Tibial artery (tissue), 4 donors: ENCODE data around the gene FAM177B.
"Not testable (repeated sequence)": the region's sequence is repeated elsewhere in the genome, so short reads cannot be mapped to it uniquely, and the experiment has no call there.

Experiments
- DNase-seq, 2 donors: peaks; one replicate each; pipeline ENCODE4 v3.0.0-alpha.2; 2019
- H3K27ac ChIP-seq, 2 donors: fragments of 200-600 bp; sonication (generic) in 1 of 2; 1 replicate in 1 of 2; 2 replicates in 1 of 2; pipeline ENCODE4 v1.5.1; 2018 to 2019; ENCODE audit warnings: mild to moderate bottlenecking in 1 of 2
- H3K27me3 ChIP-seq, 2 donors: fragments of 200-600 bp; sonication (generic) in 1 of 2; one replicate each; pipeline versions ENCODE4 v1.5.1 to v1.6.0; 2016 to 2019
- H3K36me3 ChIP-seq, 3 donors: fragments of 200-600 bp; sonication (generic) in 2 of 3; one replicate each; pipeline ENCODE4 v1.5.1; 2016 to 2019; ENCODE audit warnings: mild to moderate bottlenecking in 2 of 3
- H3K4me1 ChIP-seq, 4 donors: fragments of 200-600 bp; sonication (generic) in 2 of 4; 1 replicate in 3 of 4; 2 replicates in 1 of 4; pipeline ENCODE4 v1.5.1; 2016 to 2019
- H3K4me3 ChIP-seq, 2 donors: fragments of 200-600 bp; sonication (generic) in 1 of 2; 1 replicate in 1 of 2; 2 replicates in 1 of 2; pipeline ENCODE4 v1.5.1; 2018 to 2019; ENCODE audit warnings: mild to moderate bottlenecking in 2 of 2
- H3K9me3 ChIP-seq, 3 donors: fragments of 200-600 bp; sonication (generic) in 1 of 3; one replicate each; pipeline ENCODE4 v1.5.1; 2016 to 2019
- CTCF ChIP-seq, 2 experiments: fragments of 200-600 bp in 1 of 2; fragments of 450-650 bp in 1 of 2; IDR thresholded peaks; one replicate each; pipeline ENCODE4 v1.5.1; 2017 to 2019; ENCODE audit warnings: antibody characterized with exemption in 2 of 2, mild to moderate bottlenecking in 1 of 2, moderate library complexity in 1 of 2
- intact Hi-C: fragments of 100-400 bp; cut with DNase I; formaldehyde crosslinking; loops from one replicate; pipeline ENCODE4 v1.15.0; 2023; ENCODE audit warnings: low total_unique reads

The FAM177B gene

DNA sequence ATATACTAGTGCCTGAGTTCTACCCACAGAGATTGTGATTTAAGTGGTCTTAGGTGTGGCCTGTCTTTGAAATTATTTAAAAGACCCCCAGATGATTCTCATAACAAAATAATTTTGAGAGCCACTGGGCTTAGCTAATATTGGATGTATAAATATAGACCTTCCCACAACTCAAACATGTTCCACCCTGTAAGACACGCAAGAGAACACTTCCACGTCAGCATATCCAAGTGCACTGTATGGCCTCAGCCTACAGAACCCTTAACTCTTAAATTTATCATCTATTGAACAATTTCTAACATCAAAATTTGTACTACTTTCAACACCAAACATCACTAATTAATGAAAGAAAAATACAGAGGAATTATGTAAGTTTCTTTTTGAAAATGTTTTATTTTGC is 2.5 kb downstream of the FAM177B start:
- DNase-seq, result no peak
- intact Hi-C loops, result loop anchor here (5.0 to 10.0 kb wide), 2 partner anchors 85 to 343 kb away; no protein-coding TSS in a partner anchor
- no peaks in the 10 kb centered on the region for H3K4me1 ChIP-seq
- no peak overlapping the region for H3K4me3 ChIP-seq
- TF ChIP-seq CTCF (IDR thresholded peaks at IDR 0.05), result no peak
- H3K36me3 ChIP-seq, result peaks cover 15 to 21% (median 18%) of the 10 kb centered on the region in 3 donors
- H3K9me3 ChIP-seq, result no peaks in the 10 kb centered on the region
- no peak overlapping the region for H3K27ac ChIP-seq
- H3K27me3 ChIP-seq, result no peaks in the 10 kb centered on the region

- no peak overlapping the region for H3K4me3 ChIP-seq
- no peaks in the 10 kb centered on the region for H3K4me1 ChIP-seq
- H3K9me3 ChIP-seq, result no peaks in the 10 kb centered on the region
- TF ChIP-seq CTCF (IDR thresholded peaks at IDR 0.05), result no peak
- H3K27me3 ChIP-seq, result no peaks in the 10 kb centered on the region
- intact Hi-C loops, result loop anchor here (5.0 to 10.0 kb wide), 2 partner anchors 85 to 342 kb away; no protein-coding TSS in a partner anchor
- H3K36me3 ChIP-seq, result peaks cover 13 to 16% (median 15%) of the 10 kb centered on the region in 3 donors
- no peak for DNase-seq
- H3K27ac ChIP-seq, result no peak overlapping the region
Observed at GRCh38 chr1:222739929-222740328, 2.9 kb downstream of the FAM177B start.

DNA sequence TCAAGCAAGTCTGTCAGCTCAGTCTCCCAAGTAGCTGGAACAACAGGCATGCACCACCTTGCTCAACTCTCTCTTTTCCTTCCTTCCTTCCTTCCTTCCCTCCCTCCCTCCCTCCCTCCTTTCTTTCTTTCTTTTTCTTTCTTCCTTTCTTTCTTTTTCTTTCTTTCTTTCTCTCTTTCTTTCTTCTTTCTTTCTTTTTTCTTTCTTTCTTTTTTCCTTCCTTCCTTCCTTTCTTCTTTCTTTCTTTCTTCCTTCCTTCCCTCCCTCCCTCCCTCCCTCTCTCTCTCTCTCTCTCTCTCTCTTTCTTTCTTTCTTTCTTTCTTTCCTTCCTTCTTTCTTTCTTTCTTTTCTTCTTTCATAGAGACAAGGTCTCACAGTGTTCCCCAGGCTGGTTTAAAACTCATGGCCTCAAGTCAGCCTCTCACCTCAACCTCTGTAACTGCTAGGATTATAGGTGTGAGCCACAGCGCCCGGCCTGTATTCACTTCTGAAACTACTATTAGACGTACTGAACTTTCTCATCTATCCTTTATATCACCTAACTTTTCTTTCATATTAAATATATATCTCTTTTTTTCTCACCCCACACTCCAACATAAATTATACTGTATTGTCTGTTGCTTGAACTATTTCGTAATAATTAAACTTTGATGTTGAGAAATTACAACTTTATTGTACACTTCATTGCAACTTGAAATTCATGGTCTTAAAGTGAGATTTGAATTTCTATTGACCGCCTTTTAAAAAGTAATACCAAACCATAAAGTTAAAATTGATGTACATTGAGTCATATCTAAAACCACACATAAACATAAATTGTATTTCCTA is 4.8 kb downstream of the FAM177B start:
- H3K4me3 ChIP-seq, DNase-seq, intact Hi-C loops, H3K9me3 ChIP-seq, H3K27ac ChIP-seq, H3K27me3 ChIP-seq, H3K36me3 ChIP-seq, H3K4me1 ChIP-seq: not testable (repeated sequence)

- no peak for DNase-seq
- H3K27me3 ChIP-seq, result no peaks in the 10 kb centered on the region
- no peaks in the 10 kb centered on the region for H3K4me1 ChIP-seq
- no peak for TF ChIP-seq CTCF (IDR thresholded peaks at IDR 0.05)
- intact Hi-C loops, result no loop called here
- no peaks in the 10 kb centered on the region for H3K9me3 ChIP-seq
- no peak overlapping the region for H3K27ac ChIP-seq
- no peaks in the 10 kb centered on the region for H3K36me3 ChIP-seq
- H3K4me3 ChIP-seq, result no peak overlapping the region
Observed at GRCh38 chr1:222749927-222750326, 12.9 kb downstream of the FAM177B start.

- no peaks in the 10 kb centered on the region for H3K9me3 ChIP-seq
- no peak for TF ChIP-seq CTCF (IDR thresholded peaks at IDR 0.05)
- H3K4me1 ChIP-seq, result no peaks in the 10 kb centered on the region
- intact Hi-C loops, result no loop called here
- no peak overlapping the region for H3K4me3 ChIP-seq
- H3K27me3 ChIP-seq, result no peaks in the 10 kb centered on the region
- no peak overlapping the region for H3K27ac ChIP-seq
- H3K36me3 ChIP-seq, result no peaks in the 10 kb centered on the region
- DNase-seq, result no peak
Observed at GRCh38 chr1:222750651-222751050, 13.6 kb downstream of the FAM177B start.

GRCh38 chr1:222751255-222751654 is 14.3 kb downstream of the FAM177B start:
- intact Hi-C loops, result no loop called here
- no peaks in the 10 kb centered on the region for H3K9me3 ChIP-seq
- DNase-seq, result no peak
- no peaks in the 10 kb centered on the region for H3K27me3 ChIP-seq
- no peaks in the 10 kb centered on the region for H3K4me1 ChIP-seq
- H3K27ac ChIP-seq, result no peak overlapping the region
- no peak for TF ChIP-seq CTCF (IDR thresholded peaks at IDR 0.05)
- no peak overlapping the region for H3K4me3 ChIP-seq
- no peaks in the 10 kb centered on the region for H3K36me3 ChIP-seq
